HepG2 (cell line): ENCODE results near the gene SLIT1. TPM values are rescaled to one million over a fixed set of nuclear protein-coding genes. Genes with fewer than 3 reads are reported as not detected.

Experiments used
- ATAC-seq: fragments of 200-7000 bp; cut with Tn5 transposase; 3 replicates; pipeline ENCODE4 v1.9.1; 2020; ENCODE audit warnings: mild to moderate bottlenecking, moderate library complexity
- BruUV-seq: library from RNA; stranded (reverse); fragments of 400-500 nt; replicated peaks from 2 replicates; lab custom pipeline; 2021; lab: Mats Ljungman, UMichigan
- CTCF ChIA-PET: fragments of 300-600 bp; formaldehyde crosslinking; extraction: SDS; loops from one replicate; lab custom pipeline; 2021; ENCODE audit warnings: low total read pairs, inconsistent platforms, low intra/inter-chr PET ratio; lab: Yijun Ruan, JAX
- POLR2A ChIA-PET: fragments of 350-600 bp; sonication (Branson Sonifier 250); formaldehyde crosslinking; loops from one replicate; lab custom pipeline; 2020; ENCODE audit warnings: antibody characterized with exemption, inconsistent platforms; lab: Yijun Ruan, JAX
- DNase-seq: peaks from one replicate; pipeline ENCODE4 v3.0.0-alpha.2; 2015; ENCODE audit warnings: low spot score
- FAIRE-seq: peaks from 3 replicates; lab custom pipeline; 2011; peaks lifted over from hg19 to GRCh38; lab: Jason Lieb, UNC
- H2AFZ ChIP-seq: one replicate; pipeline ENCODE4 v1.6.1; 2011; ENCODE audit warnings: low read length, inconsistent platforms
- H3K27ac ChIP-seq: fragments of 300-600 bp; 3 replicates; pipeline ENCODE4 v1.8.0; 2011; ENCODE audit warnings: mixed run types, mild to moderate bottlenecking, mixed read lengths, low read length, inconsistent platforms; ENCODE audit not compliant: insufficient read depth; ENCODE audit errors: extremely low read length
- H3K27me3 ChIP-seq, 2 experiments: fragments of 200-600 bp in 1 of 2; 2 replicates in 1 of 2; 3 replicates in 1 of 2; pipeline versions ENCODE4 v1.6.0 to v1.8.0; 2011; ENCODE audit warnings: low read length in 2 of 2, mild to moderate bottlenecking in 2 of 2, moderate library complexity in 2 of 2, inconsistent platforms in 1 of 2; ENCODE audit not compliant: insufficient read depth in 2 of 2, control insufficient read depth in 1 of 2
- H3K36me3 ChIP-seq, 2 experiments: fragments of 200-600 bp in 1 of 2; replicated peaks in 1 of 2; 2 replicates in 1 of 2; 3 replicates in 1 of 2; pipeline versions ENCODE4 v1.5.1 to v1.8.0; 2011; ENCODE audit warnings: low read length in 2 of 2, inconsistent platforms in 1 of 2; ENCODE audit not compliant: insufficient read depth in 2 of 2, control insufficient read depth in 1 of 2
- H3K4me1 ChIP-seq: 2 replicates; pipeline ENCODE4 v1.5.1; 2012; ENCODE audit warnings: low read length, inconsistent platforms; ENCODE audit not compliant: insufficient read depth
- H3K4me2 ChIP-seq: 2 replicates; pipeline ENCODE4 v1.6.0; 2011; ENCODE audit warnings: low read depth, low read length, inconsistent platforms
- H3K4me3 ChIP-seq, 3 experiments: fragments of 200-600 bp in 1 of 3; sonication (generic), shearing (Covaris generic) in 1 of 3; replicated peaks in 1 of 3; 2 replicates each; pipeline ENCODE4 v1.5.1; 2011 to 2016; ENCODE audit warnings: low read length in 3 of 3, inconsistent platforms in 2 of 3, low read depth in 2 of 3, mild to moderate bottlenecking in 2 of 3, control low read depth in 1 of 3, mixed read lengths in 1 of 3; ENCODE audit not compliant: insufficient read depth in 1 of 3
- H3K79me2 ChIP-seq: one replicate; pipeline ENCODE4 v1.6.1; 2011; ENCODE audit warnings: low read length, inconsistent platforms; ENCODE audit not compliant: insufficient read depth
- H3K9ac ChIP-seq: 2 replicates; pipeline ENCODE4 v1.6.0; 2011; ENCODE audit warnings: mild to moderate bottlenecking, low read depth, low read length, inconsistent platforms; ENCODE audit not compliant: insufficient read depth
- H3K9me3 ChIP-seq: 2 replicates; pipeline ENCODE4 v1.5.1; 2012; ENCODE audit warnings: mild to moderate bottlenecking, low read length
- H4K20me1 ChIP-seq: 2 replicates; pipeline ENCODE4 v1.6.0; 2011; ENCODE audit warnings: inconsistent platforms, mild to moderate bottlenecking, low read length, moderate library complexity; ENCODE audit not compliant: insufficient read depth
- AFF4 ChIP-seq: sonication (generic); formaldehyde crosslinking; IDR thresholded peaks from 2 replicates; pipeline ENCODE4 v1.4.0; 2020; ENCODE audit warnings: missing genetic modification reagents
- CREBL2 ChIP-seq: sonication (generic); formaldehyde crosslinking; IDR thresholded peaks from 2 replicates; pipeline ENCODE4 v1.8.1; 2023; ENCODE audit warnings: missing genetic modification reagents, mild to moderate bottlenecking, borderline replicate concordance
- JARID2 ChIP-seq: sonication (generic); formaldehyde crosslinking; IDR thresholded peaks from 2 replicates; pipeline ENCODE4 v1.8.1; 2023; ENCODE audit warnings: missing genetic modification reagents, inconsistent platforms; ENCODE audit not compliant: insufficient replicate concordance
- MTA3 ChIP-seq: sonication (generic); formaldehyde crosslinking; IDR thresholded peaks from 2 replicates; pipeline ENCODE4 v1.4.0; 2020; ENCODE audit warnings: missing genetic modification reagents
- NR0B2 ChIP-seq: sonication (generic); formaldehyde crosslinking; IDR thresholded peaks from 2 replicates; pipeline ENCODE4 v1.4.0; 2020; ENCODE audit warnings: mild to moderate bottlenecking, missing genetic modification reagents
- PREB ChIP-seq: sonication (generic); formaldehyde crosslinking; IDR thresholded peaks from 2 replicates; pipeline ENCODE4 v1.4.0; 2020; ENCODE audit warnings: missing genetic modification reagents
- RXRB ChIP-seq: IDR thresholded peaks from 2 replicates; pipeline ENCODE4 v1.6.1; 2016; ENCODE audit warnings: borderline replicate concordance, missing genetic modification reagents, missing compliant biosample characterization
- TEAD3 ChIP-seq: optimal IDR thresholded peaks from 2 replicates; pipeline ENCODE3; 2016; ENCODE audit warnings: borderline replicate concordance
- TMF1 ChIP-seq: sonication (generic); formaldehyde crosslinking; IDR thresholded peaks from 2 replicates; pipeline ENCODE4 v1.8.1; 2022; ENCODE audit warnings: low read depth, missing genetic modification reagents
- ZNF207 ChIP-seq: fragments of 450-650 bp; IDR thresholded peaks from 2 replicates; pipeline ENCODE4 v1.6.1; 2016; ENCODE audit warnings: antibody characterized with exemption, borderline replicate concordance
- ZNF296 ChIP-seq: sonication (generic); formaldehyde crosslinking; conservative IDR thresholded peaks from 2 replicates; pipeline ENCODE4 v1.5.0; 2020; ENCODE audit warnings: mild to moderate bottlenecking, missing genetic modification reagents
- ZNF530 ChIP-seq: sonication (generic); formaldehyde crosslinking; IDR thresholded peaks from 2 replicates; pipeline ENCODE4 v1.5.0; 2020; ENCODE audit warnings: low read depth, mild to moderate bottlenecking, missing genetic modification reagents
- ZNF691 ChIP-seq: sonication (generic); formaldehyde crosslinking; IDR thresholded peaks from 2 replicates; pipeline ENCODE4 v1.4.0; 2020; ENCODE audit warnings: missing genetic modification reagents, low read depth, mild to moderate bottlenecking, borderline replicate concordance
- WGBS: methylation state at CpG from one replicate; pipeline ENCODE4 v1.1.6; 2017; ENCODE audit warnings: low lambda C conversion rate; 5-methylcytosine and 5-hydroxymethylcytosine counted together
- in situ Hi-C: cut with HindIII; loops from 2 replicates; pipeline ENCODE4 v1.10.0; 2017; ENCODE audit warnings: low pct_unique_long_range_greater_than_20kb; ENCODE audit not compliant: extremely low pct_ligation_motif_present
- intact Hi-C: fragments of 100-400 bp; cut with micrococcal nuclease; formaldehyde crosslinking; loops from one replicate; pipeline ENCODE4 v1.10.0; 2022; ENCODE audit not compliant: unreplicated experiment
- polyA plus RNA-seq, 8 experiments: library from polyadenylated mRNA; depleted of rRNA in 3 of 8; stranded (reverse) in 7 of 8; unstranded in 1 of 8; fragments of >200 nt; fragmentation: Illumina TruSeq in 4 of 8; extraction: Trizol in 4 of 8; gene quantifications; 2 replicates each; pipeline versions ENCODE4 v1.2.1 to v1.2.3, GENCODE V29; 2011 to 2016; ENCODE audit warnings: low read depth in 4 of 8, missing spikeins in 1 of 8, mixed read lengths in 1 of 8; ENCODE audit not compliant: insufficient read depth in 1 of 8
- total RNA-seq, 5 experiments: library from RNA; depleted of rRNA; stranded (reverse); fragments of >200 nt; fragmentation: Illumina TruSeq; extraction: Trizol; gene quantifications; 2 replicates each; pipeline ENCODE4 v1.2.3, GENCODE V29; 2016; ENCODE audit warnings: low read depth in 1 of 5

SLIT1 gene
- total and polyA plus RNA-seq, 2 of the 13 experiments (the other 11 are each of a cell fraction or from before 2014, with no cell fraction given) = 0.09 to 0.33 TPM

GRCh38 chr10:97176226-97176625, 9.5 kb downstream of the SLIT1 start:
- Histone ChIP-seq H3K4me2 (no peak overlapping the region), H3K9ac (no peak overlapping the region), H3K4me3 (no peak overlapping the region), H3K36me3 (no peaks in the 10 kb centered on the region), H3K79me2 (no peaks in the 10 kb centered on the region), H3K4me1 (0 out of 2 replicates have a peak, but pooled peaks cover under 1% of the 10 kb centered on the region), H3K27ac (no peak overlapping the region), H3K27me3 (peaks cover 5 to 76% of the 10 kb centered on the region in 2 experiments), H3K9me3 (no peaks in the 10 kb centered on the region), H4K20me1 (no peaks in the 10 kb centered on the region), H2AFZ (no peak overlapping the region)
- FAIRE-seq = no peak
- BruUV-seq = no TSS peak
- ChIA-PET POLR2A (no interaction called here), CTCF (no interaction called here)
- no peak for ATAC-seq
- in situ Hi-C loops (no loop called here), intact Hi-C loops (no loop called here)
- TF ChIP-seq NR0B2 (no peak), TEAD3 (CRISPR knock-in tag) (no peak), AFF4 (CRISPR knock-in tag) (no peak), PREB (CRISPR knock-in tag) (no peak), ZNF207 (no peak), RXRB (no peak), TMF1 (no peak), ZNF530 (CRISPR knock-in tag) (no peak), JARID2 (CRISPR knock-in tag) (no peak), MTA3 (CRISPR knock-in tag) (no peak), ZNF296 (no peak), CREBL2 (no peak), ZNF691 (CRISPR knock-in tag) (no peak)
- 8% methylated on average over 5 of the region's 5 CpGs for WGBS
- no peak for DNase-seq
